Eye (tissue), 1 donor: ENCODE measurements around the gene AANAT.

Experiments used
- DNase-seq: peaks from one replicate; pipeline ENCODE4 v3.0.0-alpha.2; 2015

AANAT gene

GRCh38 chr17:76467366-76467765, at the start of gene AANAT:
AANAT (plus strand) TSS chr17:76467603; CDS start chr17:76468747, 1,144 bp downstream.
- peak; percentile 77 for DNase-seq

- DNase-seq: no peak
Observed at GRCh38 chr17:76419576-76420260, 47.7 kb upstream of the AANAT start.

- DNase-seq: no peak
Observed at GRCh38 chr17:76420356-76421043, 46.9 kb upstream of the AANAT start.

- DNase-seq: no peak
Observed at GRCh38 chr17:76421044-76421407, 46.4 kb upstream of the AANAT start.

GRCh38 chr17:76422406-76422805, 45.0 kb upstream of the AANAT start:
- no peak for DNase-seq

- DNase-seq: no peak
Observed at GRCh38 chr17:76422860-76423259, 44.5 kb upstream of the AANAT start.

GRCh38 chr17:76426853-76427252, 40.5 kb upstream of the AANAT start:
- DNase-seq: no peak

- DNase-seq: no peak
Observed at GRCh38 chr17:76427501-76428231, 39.7 kb upstream of the AANAT start.

- DNase-seq: no peak
Observed at GRCh38 chr17:76428511-76428910, 38.9 kb upstream of the AANAT start.

GRCh38 chr17:76431509-76431908, 35.9 kb upstream of the AANAT start:
- DNase-seq: no peak

GRCh38 chr17:76432004-76432403, 35.4 kb upstream of the AANAT start:
- DNase-seq: no peak

- no peak for DNase-seq
Observed at GRCh38 chr17:76432712-76433336, 34.6 kb upstream of the AANAT start.

GRCh38 chr17:76433693-76434092, 33.7 kb upstream of the AANAT start:
- no peak for DNase-seq

GRCh38 chr17:76434870-76435269, 32.5 kb upstream of the AANAT start:
- DNase-seq: no peak

- DNase-seq: peak; percentile 89
Observed at GRCh38 chr17:76435751-76436150, 31.7 kb upstream of the AANAT start.

GRCh38 chr17:76437467-76438402, 29.7 kb upstream of the AANAT start:
- DNase-seq: no peak

- DNase-seq: no peak
Observed at GRCh38 chr17:76438906-76439305, 28.5 kb upstream of the AANAT start.

- DNase-seq: no peak
Observed at GRCh38 chr17:76439314-76439928, 28.0 kb upstream of the AANAT start.

- no peak for DNase-seq
Observed at GRCh38 chr17:76440751-76441362, 26.5 kb upstream of the AANAT start.

GRCh38 chr17:76441686-76442340, 25.6 kb upstream of the AANAT start:
- DNase-seq: no peak
